Neutrophil (primary cell): ENCODE measurements around the gene CCDC88A.

Experiments
- H3K27ac ChIP-seq: fragments of 200-600 bp; sonication (generic); 2 replicates; pipeline ENCODE4 v1.5.1; 2016; ENCODE audit warnings: mild to moderate bottlenecking, moderate library complexity
- H3K27me3 ChIP-seq: fragments of 200-600 bp; sonication (generic); 2 replicates; pipeline ENCODE4 v1.6.0; 2016; ENCODE audit warnings: mild to moderate bottlenecking
- H3K36me3 ChIP-seq: fragments of 200-600 bp; sonication (generic); 2 replicates; pipeline ENCODE4 v1.5.1; 2017
- H3K4me1 ChIP-seq, 2 experiments: fragments of 200-600 bp in 1 of 2; sonication (generic) in 1 of 2; 1 replicate in 1 of 2; 2 replicates in 1 of 2; pipeline versions ENCODE4 v1.5.1 to v1.6.1; 2013 to 2016; ENCODE audit warnings: low read depth in 1 of 2, low read length in 1 of 2, mild to moderate bottlenecking in 1 of 2, moderate library complexity in 1 of 2; ENCODE audit not compliant: control insufficient read depth in 1 of 2, insufficient read depth in 1 of 2
- H3K4me3 ChIP-seq, 2 experiments: fragments of 200-600 bp in 1 of 2; sonication (generic) in 1 of 2; 1 replicate in 1 of 2; 2 replicates in 1 of 2; pipeline ENCODE4 v1.5.1; 2013 to 2016; ENCODE audit warnings: low read depth in 1 of 2, low read length in 1 of 2, mild to moderate bottlenecking in 1 of 2, moderate library complexity in 1 of 2
- H3K9me3 ChIP-seq: fragments of 200-600 bp; sonication (generic); 2 replicates; pipeline ENCODE4 v1.5.1; 2016
- CTCF ChIP-seq: fragments of 200-600 bp; sonication (generic); IDR thresholded peaks from 2 replicates; pipeline ENCODE4 v1.5.1; 2016; ENCODE audit warnings: antibody characterized with exemption

Gene CCDC88A

GRCh38 chr2:55334728-55335127 is 84.9 kb downstream of the CCDC88A start:
- Histone ChIP-seq H3K27ac (no peak overlapping the region), H3K36me3 (peaks cover 4% of the 10 kb centered on the region), H3K9me3 (no peaks in the 10 kb centered on the region), H3K27me3 (no peaks in the 10 kb centered on the region), H3K4me3 (no peak overlapping the region), H3K4me1 (no peaks in the 10 kb centered on the region)
- no peak for TF ChIP-seq CTCF

DNA sequence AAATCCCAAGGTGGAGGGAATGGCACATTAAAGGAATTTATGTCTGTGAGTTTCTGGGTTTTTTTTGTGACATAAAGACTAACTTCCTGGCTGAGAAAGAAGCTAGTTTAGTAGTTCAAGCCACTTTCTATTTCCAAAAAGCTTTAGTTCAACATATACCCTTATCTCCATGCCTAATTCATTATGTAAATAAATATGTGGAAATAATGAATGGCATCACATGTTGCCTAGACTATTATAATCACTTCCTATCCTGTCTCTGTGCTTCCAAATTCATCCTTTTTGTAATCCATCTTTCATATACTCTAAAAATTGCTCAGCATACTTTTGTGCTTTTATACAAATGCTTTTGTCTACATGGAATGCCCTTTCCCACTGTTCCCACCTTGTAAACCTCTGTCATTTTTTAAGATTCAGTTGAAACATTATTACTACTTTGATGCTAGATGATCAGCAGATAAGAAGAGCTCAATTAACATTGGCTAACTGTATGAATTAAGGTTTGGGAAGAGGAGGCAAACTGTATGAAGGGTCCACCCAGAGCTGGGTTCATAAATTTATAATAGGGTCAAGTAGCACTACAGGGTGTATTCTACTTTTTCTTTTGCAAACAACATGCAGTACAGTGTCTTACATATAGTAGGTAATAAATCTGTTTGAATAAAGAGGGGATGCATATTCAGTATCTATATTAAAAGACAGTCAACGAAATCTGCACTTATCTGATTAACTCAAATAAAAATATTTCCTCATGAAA is 88.9 kb downstream of the CCDC88A start:
- peaks cover 15% of the 10 kb centered on the region for H3K36me3 ChIP-seq
- H3K4me3 ChIP-seq = no peak overlapping the region
- no peak for TF ChIP-seq CTCF
- no peaks in the 10 kb centered on the region for H3K27me3 ChIP-seq
- H3K27ac ChIP-seq = no peak overlapping the region
- no peaks in the 10 kb centered on the region for H3K9me3 ChIP-seq
- H3K4me1 ChIP-seq = no peaks in the 10 kb centered on the region

DNA sequence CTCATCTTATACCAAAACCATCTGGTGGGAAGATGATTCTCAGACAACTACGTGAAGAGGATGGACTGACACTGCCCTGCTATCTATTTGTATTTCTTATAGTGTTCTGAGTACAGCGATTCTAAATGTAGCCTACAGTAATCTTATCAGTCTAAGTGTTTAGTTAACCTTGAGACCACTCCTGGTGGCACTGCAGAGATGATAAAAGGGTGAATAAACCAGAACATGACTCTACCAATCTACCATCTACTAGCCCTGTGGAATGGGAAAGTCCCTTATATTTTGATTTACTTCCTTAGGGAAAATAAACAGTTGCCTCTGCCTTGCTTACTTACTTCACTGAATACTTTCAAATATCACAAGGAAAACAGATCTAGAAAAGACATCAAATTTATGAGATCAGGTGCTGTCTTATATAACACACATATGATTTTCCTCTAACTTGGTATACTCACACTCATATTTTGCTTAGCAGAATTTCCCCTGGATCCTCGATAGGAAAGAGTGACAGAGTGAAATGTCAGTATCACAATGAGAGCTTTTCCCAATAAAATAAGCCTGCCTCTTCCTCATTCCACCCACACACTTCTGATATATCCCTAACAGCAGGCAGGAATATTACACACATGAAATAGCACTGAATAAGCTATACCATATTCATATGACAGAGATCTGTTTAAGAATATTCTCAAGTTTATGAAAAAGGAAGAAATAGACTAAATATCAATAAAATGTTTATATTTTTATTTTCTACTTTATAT is 92.0 kb downstream of the CCDC88A start:
- no peaks in the 10 kb centered on the region for H3K9me3 ChIP-seq
- H3K27me3 ChIP-seq = no peaks in the 10 kb centered on the region
- H3K4me3 ChIP-seq = no peak overlapping the region
- H3K4me1 ChIP-seq = no peaks in the 10 kb centered on the region
- TF ChIP-seq CTCF = no peak
- H3K36me3 ChIP-seq = peaks cover 15% of the 10 kb centered on the region
- H3K27ac ChIP-seq = no peak overlapping the region

DNA sequence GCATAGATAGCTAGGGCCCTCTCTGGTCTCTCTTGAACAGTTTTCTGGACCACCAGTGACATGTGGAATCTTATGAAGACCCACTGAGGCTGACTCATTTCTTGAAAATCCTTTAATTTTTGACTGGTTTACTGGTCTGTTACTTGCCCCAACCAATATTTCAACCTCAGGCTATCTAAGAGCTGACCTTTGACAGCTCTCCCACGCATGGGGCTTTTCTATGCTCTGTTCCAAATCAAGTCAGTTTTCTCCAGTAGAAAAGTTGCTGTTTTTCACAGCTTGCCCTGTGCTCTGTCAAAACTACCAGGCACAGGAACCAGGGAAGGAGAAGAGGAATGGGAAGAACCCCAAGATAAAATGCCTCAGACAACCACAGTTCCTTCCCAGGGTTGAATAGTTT is 104.7 kb downstream of the CCDC88A start:
- peaks cover 54% of the 10 kb centered on the region for H3K36me3 ChIP-seq
- no peaks in the 10 kb centered on the region for H3K9me3 ChIP-seq
- H3K4me1 ChIP-seq = no peaks in the 10 kb centered on the region
- no peaks in the 10 kb centered on the region for H3K27me3 ChIP-seq
- no peak overlapping the region for H3K27ac ChIP-seq
- no peak overlapping the region for H3K4me3 ChIP-seq
- no peak for TF ChIP-seq CTCF

- peaks cover 38% of the 10 kb centered on the region for H3K36me3 ChIP-seq
- H3K27ac ChIP-seq = no peak overlapping the region
- no peak for TF ChIP-seq CTCF
These were observed 108.2 kb downstream of the CCDC88A start for GRCh38 chr2:55311444-55311870.

More at GRCh38 chr2:55311444-55311870, 108.2 kb downstream of the CCDC88A start:
- Histone ChIP-seq H3K4me1 (no peaks in the 10 kb centered on the region), H3K9me3 (no peaks in the 10 kb centered on the region), H3K4me3 (no peak overlapping the region), H3K27me3 (no peaks in the 10 kb centered on the region)
